ENCODE measurements around the gene EPHA6. TPM values are rescaled to one million over a fixed set of nuclear protein-coding genes. Genes with fewer than 3 reads are reported as not detected.

EPHA6 gene
- total RNA-seq, 1 donor from 2014 or later, result not detected

GRCh38 chr3:97778152-97778551, 963.8 kb downstream of the EPHA6 start:
- intact Hi-C loops (cut with DNase I), result no loop called here
- DNase-seq, result no peak
- H3K4me1 ChIP-seq, result no peaks in the 10 kb centered on the region
- H3K4me3 ChIP-seq, result no peak overlapping the region
- no peak for ATAC-seq
- H3K9me3 ChIP-seq, result no peaks in the 10 kb centered on the region
- TF ChIP-seq, protein P1, sequence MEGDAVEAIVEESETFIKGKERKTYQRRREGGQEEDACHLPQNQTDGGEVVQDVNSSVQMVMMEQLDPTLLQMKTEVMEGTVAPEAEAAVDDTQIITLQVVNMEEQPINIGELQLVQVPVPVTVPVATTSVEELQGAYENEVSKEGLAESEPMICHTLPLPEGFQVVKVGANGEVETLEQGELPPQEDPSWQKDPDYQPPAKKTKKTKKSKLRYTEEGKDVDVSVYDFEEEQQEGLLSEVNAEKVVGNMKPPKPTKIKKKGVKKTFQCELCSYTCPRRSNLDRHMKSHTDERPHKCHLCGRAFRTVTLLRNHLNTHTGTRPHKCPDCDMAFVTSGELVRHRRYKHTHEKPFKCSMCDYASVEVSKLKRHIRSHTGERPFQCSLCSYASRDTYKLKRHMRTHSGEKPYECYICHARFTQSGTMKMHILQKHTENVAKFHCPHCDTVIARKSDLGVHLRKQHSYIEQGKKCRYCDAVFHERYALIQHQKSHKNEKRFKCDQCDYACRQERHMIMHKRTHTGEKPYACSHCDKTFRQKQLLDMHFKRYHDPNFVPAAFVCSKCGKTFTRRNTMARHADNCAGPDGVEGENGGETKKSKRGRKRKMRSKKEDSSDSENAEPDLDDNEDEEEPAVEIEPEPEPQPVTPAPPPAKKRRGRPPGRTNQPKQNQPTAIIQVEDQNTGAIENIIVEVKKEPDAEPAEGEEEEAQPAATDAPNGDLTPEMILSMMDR (IDR thresholded peaks at IDR 0.05), result no peak
- H3K27me3 ChIP-seq, result no peaks in the 10 kb centered on the region
- H3K36me3 ChIP-seq, result no peaks in the 10 kb centered on the region
- no peak overlapping the region for H3K27ac ChIP-seq

- Histone ChIP-seq H3K9me3 (no peaks in the 10 kb centered on the region), H3K27ac (no peak overlapping the region), H3K4me3 (no peak overlapping the region), H3K4me1 (no peaks in the 10 kb centered on the region), H3K36me3 (peaks cover 7% of the 10 kb centered on the region), H3K27me3 (no peaks in the 10 kb centered on the region)
- TF ChIP-seq, protein P1 (IDR thresholded peaks at IDR 0.05), result peak; percentile 81
- DNase-seq (no peak), ATAC-seq (peak; percentile 71)
- intact Hi-C loops (cut with DNase I), result loop anchor here (5.0 kb wide), 1 partner anchor 229 kb away; no protein-coding TSS in a partner anchor
These were observed 979.1 kb downstream of the EPHA6 start for GRCh38 chr3:97793420-97794019.

GRCh38 chr3:97795951-97796350, 981.6 kb downstream of the EPHA6 start:
- intact Hi-C loops (cut with DNase I), result no loop called here
- ATAC-seq (no peak), DNase-seq (no peak)
- Histone ChIP-seq H3K27ac (no peak overlapping the region), H3K9me3 (no peaks in the 10 kb centered on the region), H3K4me3 (no peak overlapping the region), H3K27me3 (no peaks in the 10 kb centered on the region), H3K36me3 (peaks cover 7% of the 10 kb centered on the region), H3K4me1 (no peaks in the 10 kb centered on the region)
- TF ChIP-seq, protein P1 (IDR thresholded peaks at IDR 0.05), result no peak
